ENCODE data around the gene CST6. TPM values are rescaled to one million over a fixed set of nuclear protein-coding genes. Genes with fewer than 3 reads are reported as not detected.
"Not testable (repeated sequence)": the region's sequence is repeated elsewhere in the genome, so short reads cannot be mapped to it uniquely, and the experiment has no call there.

Gene CST6
- total RNA-seq, 4 donors from 2014 or later = 1.6 to 6.2 TPM; not detected in 2

DNA sequence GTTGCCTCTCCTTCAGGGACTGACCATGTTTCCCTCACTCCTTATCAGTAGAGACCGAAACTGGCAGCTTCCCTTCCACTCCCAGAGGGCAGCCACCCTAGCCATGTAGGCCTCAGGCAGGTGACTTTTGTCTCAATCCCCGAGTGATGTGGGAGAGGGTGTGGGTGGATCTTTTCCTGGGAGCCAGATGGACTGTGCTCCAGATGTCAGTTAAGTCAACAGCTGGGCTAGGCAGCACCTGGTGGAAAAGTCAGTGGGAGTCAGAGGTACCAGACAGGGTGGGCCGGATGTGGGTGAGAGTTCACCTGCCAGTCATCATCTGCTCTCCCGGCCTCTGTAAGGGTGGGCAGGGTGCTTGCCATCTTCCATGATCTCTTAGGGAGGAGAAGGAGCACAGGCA lies 7.6 kb upstream of the CST6 start:
- no peak for ATAC-seq (ENCODE audit: low FRiP score)
- no peak for DNase-seq (ENCODE audit: low spot score)
- TF ChIP-seq, protein P1, sequence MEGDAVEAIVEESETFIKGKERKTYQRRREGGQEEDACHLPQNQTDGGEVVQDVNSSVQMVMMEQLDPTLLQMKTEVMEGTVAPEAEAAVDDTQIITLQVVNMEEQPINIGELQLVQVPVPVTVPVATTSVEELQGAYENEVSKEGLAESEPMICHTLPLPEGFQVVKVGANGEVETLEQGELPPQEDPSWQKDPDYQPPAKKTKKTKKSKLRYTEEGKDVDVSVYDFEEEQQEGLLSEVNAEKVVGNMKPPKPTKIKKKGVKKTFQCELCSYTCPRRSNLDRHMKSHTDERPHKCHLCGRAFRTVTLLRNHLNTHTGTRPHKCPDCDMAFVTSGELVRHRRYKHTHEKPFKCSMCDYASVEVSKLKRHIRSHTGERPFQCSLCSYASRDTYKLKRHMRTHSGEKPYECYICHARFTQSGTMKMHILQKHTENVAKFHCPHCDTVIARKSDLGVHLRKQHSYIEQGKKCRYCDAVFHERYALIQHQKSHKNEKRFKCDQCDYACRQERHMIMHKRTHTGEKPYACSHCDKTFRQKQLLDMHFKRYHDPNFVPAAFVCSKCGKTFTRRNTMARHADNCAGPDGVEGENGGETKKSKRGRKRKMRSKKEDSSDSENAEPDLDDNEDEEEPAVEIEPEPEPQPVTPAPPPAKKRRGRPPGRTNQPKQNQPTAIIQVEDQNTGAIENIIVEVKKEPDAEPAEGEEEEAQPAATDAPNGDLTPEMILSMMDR (IDR thresholded peaks at IDR 0.05) = no peak

DNA sequence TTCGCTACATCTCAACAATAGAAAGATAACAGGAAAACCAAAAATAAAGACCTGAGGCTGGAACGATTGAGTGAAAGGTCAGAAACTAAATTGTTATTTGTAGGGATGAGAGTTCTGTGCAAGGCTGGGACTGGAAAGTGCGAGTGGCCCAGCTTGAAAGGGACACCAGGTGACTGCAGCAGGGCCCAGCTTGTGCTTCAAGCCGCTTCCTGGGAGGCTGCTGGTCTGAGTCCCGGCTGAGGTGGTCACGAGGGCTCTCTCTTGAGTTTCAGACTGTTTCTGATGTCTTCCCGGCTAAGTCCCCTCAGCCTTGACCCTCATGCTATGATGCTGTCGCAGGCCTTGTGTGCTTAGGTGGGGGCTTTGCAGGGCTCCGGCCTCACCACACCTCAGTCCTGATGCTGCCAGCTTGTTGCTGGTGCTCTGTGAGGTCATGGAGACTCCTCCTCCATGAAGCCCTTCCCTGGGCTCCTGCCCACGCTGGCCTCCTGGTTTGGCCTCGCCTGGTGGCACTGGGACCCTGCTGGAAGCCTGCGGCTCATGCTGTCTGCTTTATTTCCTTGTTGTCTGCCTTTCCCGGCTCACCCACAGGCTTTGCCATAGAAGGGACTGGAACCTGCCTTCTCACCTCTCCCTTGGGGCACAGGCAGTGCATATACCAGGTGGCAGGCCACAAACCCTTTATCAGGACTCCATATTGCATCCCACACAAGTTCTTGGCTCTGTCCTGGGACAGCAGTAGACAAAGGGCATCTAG lies 5.5 kb upstream of the CST6 start:
- TF ChIP-seq, protein P1 (IDR thresholded peaks at IDR 0.05) = no peak
- no peak for DNase-seq (ENCODE audit: low spot score)
- no peak for ATAC-seq (ENCODE audit: low FRiP score)

DNA sequence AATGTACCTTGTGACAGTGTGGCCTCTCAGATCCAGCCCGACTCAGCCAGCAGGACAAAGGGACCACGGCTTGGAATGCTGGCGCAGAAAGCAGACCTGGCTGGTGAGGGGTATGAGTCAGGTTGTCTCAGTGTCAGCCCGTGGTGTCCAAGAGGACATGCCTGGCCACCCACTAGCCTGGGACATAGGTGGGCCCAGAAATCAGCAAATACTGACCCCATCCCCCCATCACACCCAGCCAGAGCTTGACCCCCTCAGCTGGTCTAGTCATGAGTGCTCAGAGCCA lies 5.0 kb upstream of the CST6 start:
- DNase-seq (ENCODE audit: low spot score) (no peak), ATAC-seq (ENCODE audit: low FRiP score) (no peak)
- TF ChIP-seq, protein P1 (IDR thresholded peaks at IDR 0.05) = no peak

DNA sequence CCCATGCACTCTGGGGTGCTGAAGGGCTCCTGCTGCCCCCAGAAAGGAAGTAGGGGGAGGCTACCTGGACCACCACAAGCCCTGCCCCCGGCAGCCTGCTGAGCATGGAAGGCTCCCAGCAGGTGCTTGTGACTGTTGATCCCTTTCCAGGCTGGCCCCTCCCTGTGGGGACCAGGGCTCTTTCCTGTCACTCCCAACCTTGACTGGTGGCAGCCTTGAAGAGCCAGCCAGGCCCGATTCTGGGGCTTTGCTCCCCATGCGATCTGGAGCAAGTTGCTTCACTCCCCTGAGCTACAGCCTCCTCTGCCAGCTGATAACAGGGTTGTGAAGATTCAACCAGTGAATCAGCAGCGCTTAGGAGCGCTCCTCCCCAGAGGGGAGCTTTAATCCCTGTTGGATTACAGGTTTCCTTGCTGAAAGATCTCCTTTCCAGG lies 4.6 kb upstream of the CST6 start:
- no peak for DNase-seq (ENCODE audit: low spot score)
- TF ChIP-seq, protein P1 (IDR thresholded peaks at IDR 0.05) = no peak

DNA sequence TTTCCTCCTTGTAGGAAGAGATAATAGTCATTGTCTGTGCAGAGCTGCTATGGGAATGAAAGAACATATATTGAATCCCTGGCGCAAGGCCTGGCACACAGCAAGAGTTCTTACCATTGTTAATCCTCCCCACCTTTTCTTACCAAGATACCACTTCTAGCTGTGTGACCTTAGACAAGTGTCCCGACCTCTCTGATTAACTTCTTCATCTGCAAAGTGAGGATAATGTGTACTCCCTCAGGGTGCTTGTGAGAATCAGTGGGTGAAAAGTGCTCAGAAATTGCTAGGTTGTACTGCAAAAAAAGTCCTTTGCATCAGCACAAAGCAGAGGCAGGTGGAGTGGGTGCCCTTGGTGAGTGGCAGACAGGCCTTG lies 3.7 kb upstream of the CST6 start:
- TF ChIP-seq, protein P1 (IDR thresholded peaks at IDR 0.05) = no peak
- no peak for DNase-seq (ENCODE audit: low spot score)
- ATAC-seq (ENCODE audit: low FRiP score) = no peak

More for the DNA sequence above, 4.6 kb upstream of the CST6 start:
- no peak for ATAC-seq (ENCODE audit: low FRiP score)

DNA sequence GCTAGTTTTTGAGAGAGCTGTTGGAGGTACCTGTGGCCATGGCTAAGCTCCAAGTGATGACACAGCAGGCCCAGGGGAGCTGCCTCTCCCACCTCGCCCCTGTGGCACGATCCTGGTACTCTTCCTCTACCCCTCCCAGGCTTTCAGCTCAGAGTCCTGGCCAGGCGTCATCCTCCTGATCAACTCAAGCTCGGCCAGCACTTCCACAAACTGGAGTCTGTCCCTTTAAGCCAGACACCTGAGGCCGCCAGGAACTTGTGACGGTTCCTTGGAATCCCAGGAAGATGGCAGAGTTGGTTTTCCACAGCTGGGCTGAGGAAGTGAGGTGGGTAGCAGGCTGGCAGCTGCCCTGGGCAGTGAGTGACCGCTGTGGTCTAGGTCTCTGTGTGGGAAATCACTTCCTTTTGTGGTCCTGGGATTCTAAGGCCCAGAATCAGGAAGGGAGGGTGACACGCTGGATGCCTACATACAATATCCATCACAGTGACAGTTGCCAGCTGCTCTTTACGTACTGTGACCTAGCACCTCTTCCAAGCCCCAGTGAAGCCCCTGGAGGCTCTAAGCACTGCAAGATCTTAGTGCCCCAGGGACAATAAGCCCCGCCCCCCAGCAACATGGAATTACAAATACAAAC lies 3.2 kb upstream of the CST6 start:
- DNase-seq (ENCODE audit: low spot score) (no peak), ATAC-seq (ENCODE audit: low FRiP score) (no peak)
- TF ChIP-seq, protein P1 (IDR thresholded peaks at IDR 0.05) = no peak

DNA sequence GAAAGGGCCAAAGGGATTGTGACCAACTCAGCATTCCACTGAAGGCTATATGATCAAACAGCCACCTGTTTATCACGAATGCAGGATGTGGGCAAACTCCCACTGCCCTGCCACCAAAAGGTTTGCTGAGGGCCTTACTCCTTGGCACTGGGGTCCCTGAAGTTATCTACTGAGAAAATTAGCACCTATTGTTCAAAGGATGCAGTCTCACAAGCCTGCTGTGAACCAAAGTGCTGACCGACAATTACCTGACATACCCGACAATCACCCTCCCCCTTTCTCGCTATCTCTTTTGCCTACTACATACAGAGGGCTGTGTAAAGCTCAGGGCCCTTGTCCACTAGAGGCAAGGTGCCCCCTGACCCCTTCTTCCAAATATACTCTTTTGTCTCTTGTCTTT lies 1.8 kb upstream of the CST6 start:
- ATAC-seq (ENCODE audit: low FRiP score); DNase-seq (ENCODE audit: low spot score): not testable (repeated sequence)

Data from omental fat pad (tissue), 4 donors.